Natural killer cell (primary cell): ENCODE results near the gene SORBS1. TPM values are rescaled to one million over a fixed set of nuclear protein-coding genes. Genes with fewer than 3 reads are reported as not detected.
A peak's percentile ranks its signal among the peaks of the same experiment; 100 is the strongest.

Experiments
- ATAC-seq, 3 donors: fragments of 150-1000 bp in 2 of 3; fragments of 200-7000 bp in 1 of 3; cut with Tn5 transposase; 1 replicate in 1 of 3; 2 replicates in 2 of 3; pipeline ENCODE4 v1.10.0; 2021; ENCODE audit warnings: mild to moderate bottlenecking in 2 of 3, moderate library complexity in 2 of 3
- DNase-seq, 2 donors: peaks; one replicate each; pipeline versions ENCODE4 v3.0.0 to v3.0.0-alpha.2; 2013 to 2021; ENCODE audit warnings: mixed read lengths in 1 of 2
- H3K27ac ChIP-seq: one replicate; pipeline ENCODE4 v1.5.1; 2013; ENCODE audit warnings: mild to moderate bottlenecking, low read length
- H3K27me3 ChIP-seq: one replicate; pipeline ENCODE4 v1.6.1; 2013; ENCODE audit warnings: low read length; ENCODE audit not compliant: control insufficient read depth, insufficient read depth
- H3K36me3 ChIP-seq: one replicate; pipeline ENCODE4 v1.6.1; 2013; ENCODE audit warnings: low read length; ENCODE audit not compliant: control insufficient read depth, insufficient read depth
- H3K4me1 ChIP-seq: one replicate; pipeline ENCODE4 v1.6.1; 2013; ENCODE audit warnings: low read length; ENCODE audit not compliant: control insufficient read depth, insufficient read depth
- H3K4me3 ChIP-seq: one replicate; pipeline ENCODE4 v1.5.1; 2013; ENCODE audit warnings: low read length
- H3K9me3 ChIP-seq: one replicate; pipeline ENCODE4 v1.6.1; 2013; ENCODE audit warnings: low read length; ENCODE audit not compliant: control insufficient read depth, insufficient read depth
- H3K27ac Mint-ChIP-seq, 2 donors: one replicate each; pipeline ENCODE4 v1.8.0; 2022; ENCODE audit warnings: mild to moderate bottlenecking in 2 of 2, mixed read lengths in 2 of 2, moderate library complexity in 1 of 2
- H3K27me3 Mint-ChIP-seq, 2 donors: one replicate each; pipeline ENCODE4 v1.8.0; 2022; ENCODE audit warnings: low read depth in 2 of 2, mixed read lengths in 2 of 2
- H3K36me3 Mint-ChIP-seq: one replicate; pipeline ENCODE4 v1.8.0; 2022; ENCODE audit warnings: mixed read lengths
- H3K4me1 Mint-ChIP-seq, 2 donors: one replicate each; pipeline ENCODE4 v1.8.0; 2022; ENCODE audit warnings: mixed read lengths in 2 of 2
- H3K4me3 Mint-ChIP-seq: one replicate; pipeline ENCODE4 v1.8.0; 2022; ENCODE audit warnings: mild to moderate bottlenecking, moderate library complexity, mixed read lengths
- H3K9me3 Mint-ChIP-seq, 2 donors: one replicate each; pipeline ENCODE4 v1.8.0; 2022; ENCODE audit warnings: mixed read lengths in 2 of 2
- CTCF ChIP-seq: fragments of 200-600 bp; IDR thresholded peaks from one replicate; pipeline ENCODE4 v1.8.0; 2022; ENCODE audit warnings: antibody characterized with exemption
- WGBS: methylation state at CpG from one replicate; pipeline ENCODE4 v1.1.7; 2013; ENCODE audit warnings: missing lambda C conversion rate; ENCODE audit not compliant: insufficient coverage; 5-methylcytosine and 5-hydroxymethylcytosine counted together
- intact Hi-C: fragments of 100-400 bp; cut with micrococcal nuclease; formaldehyde crosslinking; loops from one replicate; pipeline ENCODE4 v1.14.2; 2022
- total RNA-seq, 4 donors: library from RNA; stranded (reverse); fragments of 120-200 nt in 1 of 4; gene quantifications; one replicate each; pipeline versions ENCODE4 v1.2.3 to v1.2.4, GENCODE V29; 2013 to 2022

SORBS1 gene
- total RNA-seq, 3 donors from 2014 or later (not counting 1 experiment from before 2014, with no cell fraction given) = 2.4 to 5.4 (median 2.8) TPM

- no peak overlapping the region for H3K27ac Mint-ChIP-seq
- no peaks in the 10 kb centered on the region for H3K9me3 ChIP-seq
- intact Hi-C loops = no loop called here
Measured at GRCh38 chr10:95604630-95605029, 43.5 kb upstream of the SORBS1 start.

GRCh38 chr10:95602382-95602781 is 41.2 kb upstream of the SORBS1 start:
- H3K9me3 Mint-ChIP-seq = no peaks in the 10 kb centered on the region

More at GRCh38 chr10:95604630-95605029, 43.5 kb upstream of the SORBS1 start:
- no peak for ATAC-seq
- no peaks in the 10 kb centered on the region for H3K27me3 Mint-ChIP-seq
- no peak overlapping the region for H3K4me3 Mint-ChIP-seq
- no peaks in the 10 kb centered on the region for H3K27me3 ChIP-seq
- no peak for DNase-seq
- H3K4me3 ChIP-seq = no peak overlapping the region
- peaks cover 15% of the 10 kb centered on the region for H3K36me3 Mint-ChIP-seq
- H3K4me1 ChIP-seq = no peaks in the 10 kb centered on the region
- peaks cover 27% of the 10 kb centered on the region for H3K36me3 ChIP-seq
- no peaks in the 10 kb centered on the region for H3K9me3 Mint-ChIP-seq
- no peaks in the 10 kb centered on the region for H3K4me1 Mint-ChIP-seq
- TF ChIP-seq CTCF = no peak
- H3K27ac ChIP-seq = no peak overlapping the region

GRCh38 chr10:95601116-95601719 is 40.0 kb upstream of the SORBS1 start:
- Mint-ChIP-seq H3K4me3 (no peak overlapping the region), H3K9me3 (no peaks in the 10 kb centered on the region), H3K36me3 (no peaks in the 10 kb centered on the region), H3K27me3 (peaks cover 7 to 9% of the 10 kb centered on the region in 2 donors), H3K4me1 (no peaks in the 10 kb centered on the region), H3K27ac (no peak overlapping the region)
- 34% methylated on average over 6 of the region's 6 CpGs for WGBS
- DNase-seq (peak; percentile 23 to 70), ATAC-seq (peak in 2 of 3 donors; percentile 54 to 67)
- no peak overlapping the region for H3K4me3 ChIP-seq
- H3K27me3 ChIP-seq = no peaks in the 10 kb centered on the region
- H3K4me1 ChIP-seq = no peaks in the 10 kb centered on the region
- no peak overlapping the region for H3K27ac ChIP-seq
- intact Hi-C loops = loop anchor here (1.0 kb wide), 1 partner anchor 171 kb away; no protein-coding TSS in a partner anchor
- no peaks in the 10 kb centered on the region for H3K9me3 ChIP-seq
- peak; percentile 67 for TF ChIP-seq CTCF
- peaks cover 6% of the 10 kb centered on the region for H3K36me3 ChIP-seq

More at GRCh38 chr10:95602382-95602781, 41.2 kb upstream of the SORBS1 start:
- Histone ChIP-seq H3K36me3 (peaks cover 11% of the 10 kb centered on the region), H3K4me3 (no peak overlapping the region), H3K27ac (no peak overlapping the region), H3K9me3 (no peaks in the 10 kb centered on the region), H3K4me1 (no peaks in the 10 kb centered on the region), H3K27me3 (no peaks in the 10 kb centered on the region)
- Mint-ChIP-seq H3K27me3 (no peaks in the 10 kb centered on the region), H3K4me3 (no peak overlapping the region), H3K27ac (no peak overlapping the region), H3K4me1 (no peaks in the 10 kb centered on the region), H3K36me3 (peaks cover 5% of the 10 kb centered on the region)
- WGBS = 88% methylated on average over 6 of the region's 6 CpGs
- no peak for DNase-seq
- no peak for ATAC-seq
- intact Hi-C loops = no loop called here
- TF ChIP-seq CTCF = no peak

GRCh38 chr10:95600158-95600557 is 39.0 kb upstream of the SORBS1 start:
- no peak overlapping the region for H3K4me3 ChIP-seq
- Mint-ChIP-seq H3K27me3 (peaks cover 10 to 12% of the 10 kb centered on the region in 2 donors), H3K27ac (no peak overlapping the region), H3K36me3 (no peaks in the 10 kb centered on the region), H3K9me3 (no peaks in the 10 kb centered on the region), H3K4me3 (no peak overlapping the region), H3K4me1 (no peaks in the 10 kb centered on the region)
- H3K9me3 ChIP-seq = no peaks in the 10 kb centered on the region
- TF ChIP-seq CTCF = no peak
- WGBS = 95% methylated on average over 4 of the region's 4 CpGs
- no peak overlapping the region for H3K27ac ChIP-seq
- H3K27me3 ChIP-seq = no peaks in the 10 kb centered on the region
- H3K36me3 ChIP-seq = no peaks in the 10 kb centered on the region
- intact Hi-C loops = no loop called here
- ATAC-seq (no peak), DNase-seq (no peak)
- no peaks in the 10 kb centered on the region for H3K4me1 ChIP-seq
